A549 (cell line): Measurements from ENCODE around the gene SLC35B4. TPM values are rescaled to one million over a fixed set of nuclear protein-coding genes. Genes with fewer than 3 reads are reported as not detected.

Source experiments
- ATAC-seq, 2 experiments: fragments of 200-7000 bp in 1 of 2; fragments of >200 bp in 1 of 2; cut with Nextera tagmentation in 1 of 2; cut with Tn5 transposase in 1 of 2; 3 replicates each; pipeline versions ENCODE4 v1.8.0 to v1.9.1; 2018 to 2020; ENCODE audit warnings: mild to moderate bottlenecking in 1 of 2, moderate library complexity in 1 of 2
- CTCF ChIA-PET: fragments of 300-600 bp; sonication (Branson Sonifier 250); formaldehyde crosslinking; extraction: SDS; loops from one replicate; lab custom pipeline; 2021; ENCODE audit warnings: antibody characterized with exemption, inconsistent platforms; lab: Yijun Ruan, JAX
- POLR2A ChIA-PET: fragments of 350-600 bp; formaldehyde crosslinking; extraction: SDS; loops from one replicate; lab custom pipeline; 2021; ENCODE audit warnings: antibody characterized with exemption, inconsistent platforms; lab: Yijun Ruan, JAX
- DNase-seq, 2 experiments: peaks; one replicate each; pipeline versions ENCODE4 v3.0.0 to v3.0.0-alpha.2; 2011 to 2016; ENCODE audit warnings: low read depth in 1 of 2, low spot score in 1 of 2
- FAIRE-seq: peaks from 2 replicates; lab custom pipeline; 2011; peaks lifted over from hg19 to GRCh38; lab: Jason Lieb, UNC
- H3K27ac ChIP-seq, 2 experiments: fragments of >200 bp; sonication (Bioruptor Twin); formaldehyde crosslinking; 3 replicates each; pipeline ENCODE4 v1.5.1; 2016 to 2017
- H3K4me1 ChIP-seq: fragments of >200 bp; sonication (Bioruptor Twin); formaldehyde crosslinking; 3 replicates; pipeline ENCODE4 v1.6.1; 2016
- H3K4me2 ChIP-seq: fragments of >200 bp; sonication (Bioruptor Twin); formaldehyde crosslinking; 3 replicates; pipeline ENCODE4 v1.6.1; 2016
- H3K4me3 ChIP-seq: fragments of >200 bp; sonication (Bioruptor Twin); formaldehyde crosslinking; 3 replicates; pipeline ENCODE4 v1.5.1; 2016
- H3K9me3 ChIP-seq: fragments of >200 bp; sonication (Bioruptor Twin); formaldehyde crosslinking; 3 replicates; pipeline ENCODE4 v1.6.1; 2016
- ATOH8 ChIP-seq: fragments of 250-450 bp; sonication (Bioruptor Pico); IDR thresholded peaks from 2 replicates; pipeline ENCODE4 v1.5.0; 2020; ENCODE audit warnings: low read depth, mild to moderate bottlenecking, moderate library complexity
- BHLHE40 ChIP-seq: IDR thresholded peaks from 2 replicates; pipeline ENCODE4 v1.6.1; 2012; ENCODE audit warnings: low read depth, low read length, inconsistent platforms
- CEBPB ChIP-seq, 2 experiments: fragments of >200 bp in 1 of 2; sonication (Bioruptor Twin) in 1 of 2; formaldehyde crosslinking in 1 of 2; IDR thresholded peaks; 2 replicates each; pipeline ENCODE4 v1.6.1; 2012 to 2016
- CTCF ChIP-seq: fragments of >200 bp; sonication (Bioruptor Twin); formaldehyde crosslinking; IDR thresholded peaks from 3 replicates; pipeline ENCODE4 v1.5.1; 2016
- EHF ChIP-seq: fragments of 250-450 bp; sonication (Bioruptor Pico); IDR thresholded peaks from 2 replicates; pipeline ENCODE4 v1.5.0; 2020; ENCODE audit warnings: mild to moderate bottlenecking
- FOSB ChIP-seq: fragments of 250-450 bp; sonication (Bioruptor Pico); IDR thresholded peaks from 2 replicates; pipeline ENCODE4 v1.5.0; 2020; ENCODE audit warnings: mild to moderate bottlenecking, moderate library complexity
- FOSL2 ChIP-seq, 2 experiments: fragments of 450-650 bp in 1 of 2; fragments of >200 bp in 1 of 2; sonication (Bioruptor Twin) in 1 of 2; formaldehyde crosslinking; IDR thresholded peaks; 2 replicates each; pipeline versions ENCODE4 v1.5.0 to v1.6.1; 2016 to 2020; ENCODE audit warnings: mild to moderate bottlenecking in 1 of 2, moderate library complexity in 1 of 2
- HOXA7 ChIP-seq: fragments of 250-450 bp; sonication (Bioruptor Pico); IDR thresholded peaks from 2 replicates; pipeline ENCODE4 v1.5.0; 2020; ENCODE audit warnings: mild to moderate bottlenecking, moderate library complexity
- HOXB5 ChIP-seq: fragments of 250-450 bp; sonication (Bioruptor Pico); IDR thresholded peaks from 2 replicates; pipeline ENCODE4 v1.5.0; 2020; ENCODE audit warnings: mild to moderate bottlenecking, moderate library complexity
- JUNB ChIP-seq: fragments of >200 bp; sonication (Bioruptor Twin); formaldehyde crosslinking; IDR thresholded peaks from 2 replicates; pipeline ENCODE4 v1.6.1; 2016
- KDM5A ChIP-seq: fragments of 200-600 bp; sonication (generic); IDR thresholded peaks from 2 replicates; pipeline ENCODE4 v1.6.1; 2016; ENCODE audit warnings: antibody characterized with exemption, mild to moderate bottlenecking
- MAX ChIP-seq: IDR thresholded peaks from 2 replicates; pipeline ENCODE4 v1.6.1; 2012
- PBX3 ChIP-seq: IDR thresholded peaks from 2 replicates; pipeline ENCODE4 v1.6.1; 2012
- PHF8 ChIP-seq: fragments of 200-600 bp; sonication (generic); IDR thresholded peaks from 2 replicates; pipeline ENCODE4 v1.6.1; 2016; ENCODE audit warnings: low read depth, mild to moderate bottlenecking, antibody characterized with exemption, moderate library complexity, borderline replicate concordance
- POLR2A ChIP-seq: IDR thresholded peaks from 2 replicates; pipeline ENCODE4 v1.6.1; 2012; ENCODE audit warnings: mild to moderate bottlenecking, low read length
- ZC3H11A ChIP-seq: fragments of 450-650 bp; IDR thresholded peaks from 2 replicates; pipeline ENCODE4 v1.6.1; 2014; ENCODE audit warnings: antibody characterized with exemption, mild to moderate bottlenecking
- WGBS: methylation state at CpG from one replicate; pipeline ENCODE4 v1.1.6; 2017; ENCODE audit errors: missing lambda C conversion rate; 5-methylcytosine and 5-hydroxymethylcytosine counted together
- polyA plus RNA-seq, 4 experiments: library from polyadenylated mRNA; depleted of rRNA in 3 of 4; stranded (reverse); fragments of >200 nt; fragmentation: RNase III in 1 of 4; extraction: RNeasy Plus Mini Kit Qiagen cat#74134 plus additional on column Dnase treatment in 1 of 4; gene quantifications; 2 replicates in 3 of 4; 3 replicates in 1 of 4; pipeline ENCODE4 v1.2.3, GENCODE V29; 2011 to 2017

Gene SLC35B4
- polyA plus RNA-seq, 2 of the 4 experiments (the other 2 are of a cell fraction), result 32.8 to 73.0 TPM

- TF ChIP-seq ZC3H11A, result no peak
- no peak for TF ChIP-seq POLR2A
- TF ChIP-seq HOXA7 (CRISPR knock-in tag), result no peak
- TF ChIP-seq CTCF, result no peak; the same call in 2 of the 3 replicates
- TF ChIP-seq BHLHE40, result no peak
- no peak for TF ChIP-seq PHF8
- TF ChIP-seq HOXB5 (CRISPR knock-in tag), result no peak
- TF ChIP-seq EHF (CRISPR knock-in tag), result no peak
- TF ChIP-seq PBX3, result no peak
Measured at GRCh38 chr7:134357486-134357885, 40.8 kb upstream of the SLC35B4 start (continued).

GRCh38 chr7:134356421-134356936 lies 39.7 kb upstream of the SLC35B4 start:
- DNase-seq, result no peak
- no peak for TF ChIP-seq KDM5A
- TF ChIP-seq ATOH8 (CRISPR knock-in tag), result no peak
- no peak for FAIRE-seq
- no peak for ATAC-seq
- 88% methylated on average over 9 of the region's 9 CpGs for WGBS
- ChIA-PET CTCF (interaction anchor here (0.7 to 14.1 kb wide), 19 partner anchors 8 to 333 kb away, joined by 3 to 140 read pairs (median 8); no protein-coding TSS in a partner anchor), POLR2A (interaction anchor here (1.9 kb wide), 1 partner anchor 8 kb away, joined by 4 read pairs; no protein-coding TSS in a partner anchor)
- H3K9me3 ChIP-seq, result no peaks in the 10 kb centered on the region
- H3K4me1 ChIP-seq, result peaks cover 23% of the 10 kb centered on the region
- H3K27ac ChIP-seq, result peak overlapping the region; percentile 56 to 60; a peak in 5 of 6 replicates
- peak overlapping the region; percentile 47 for H3K4me2 ChIP-seq
- H3K4me3 ChIP-seq, result no peak overlapping the region

GRCh38 chr7:134355927-134356326 lies 39.2 kb upstream of the SLC35B4 start:
- ATAC-seq, result peak in 1 of 2 experiments; percentile 24; a peak in 4 of 6 replicates
- H3K4me3 ChIP-seq, result no peak overlapping the region
- CTCF ChIA-PET, result interaction anchor here (0.7 to 14.1 kb wide), 8 partner anchors 12 to 334 kb away, joined by 3 to 140 read pairs (median 8); no protein-coding TSS in a partner anchor
- TF ChIP-seq FOSL2 (IDR thresholded peaks at IDR 0.05) (no peak), FOSL2 (CRISPR knock-in tag; IDR thresholded peaks at IDR 0.05) (no peak), FOSB (CRISPR knock-in tag) (no peak), JUNB (no peak), PHF8 (no peak), CEBPB (IDR thresholded peaks at IDR 0.05) (peak; percentile 67 to 76; a peak in 2 of 4 replicates), HOXB5 (CRISPR knock-in tag) (no peak), MAX (no peak)
- TF ChIP-seq, all 56 proteins: peak for 1
- H3K4me1 ChIP-seq, result peaks cover 23% of the 10 kb centered on the region
- no peaks in the 10 kb centered on the region for H3K9me3 ChIP-seq
- peak in 1 of 2 experiments; percentile 51 for DNase-seq
- H3K27ac ChIP-seq, result peak overlapping the region; percentile 56 to 60; a peak in 5 of 6 replicates
- POLR2A ChIA-PET, result interaction anchor here (1.9 kb wide), 1 partner anchor 9 kb away, joined by 4 read pairs; no protein-coding TSS in a partner anchor
- 25% methylated on average over 4 of the region's 4 CpGs for WGBS
- peak; percentile 70 for FAIRE-seq
- H3K4me2 ChIP-seq, result peak overlapping the region; percentile 47
